PC-9 (cell line): ENCODE measurements around the gene CRIP1. TPM values are rescaled to one million over a fixed set of nuclear protein-coding genes. Genes with fewer than 3 reads are reported as not detected.

Experiments
- Bru-seq: library from RNA; stranded (reverse); fragments of 400-500 nt; gene quantifications from one replicate; lab custom pipeline; 2021; lab: Mats Ljungman, UMichigan
- BruChase-seq, 2 experiments: library from RNA; stranded (reverse); fragments of 400-500 nt; gene quantifications; one replicate each; lab custom pipeline; 2021; lab: Mats Ljungman, UMichigan
- BruUV-seq: library from RNA; stranded (reverse); fragments of 400-500 nt; replicated peaks from 2 replicates; lab custom pipeline; 2021; lab: Mats Ljungman, UMichigan
- CTCF ChIA-PET: fragments of 300-600 bp; sonication (Branson Sonifier 250); formaldehyde crosslinking; loops from one replicate; lab custom pipeline; 2022; ENCODE audit warnings: antibody characterized with exemption; lab: Charles Lee
- POLR2A ChIA-PET: fragments of 300-600 bp; sonication (Branson Sonifier 250); formaldehyde crosslinking; loops from one replicate; lab custom pipeline; 2022; ENCODE audit warnings: antibody characterized with exemption; ENCODE audit not compliant: unreplicated experiment; lab: Charles Lee
- DNase-seq, 2 experiments: peaks; one replicate each; pipeline versions ENCODE4 v3.0.0 to v3.0.0-alpha.2; 2015 to 2022; ENCODE audit warnings: mixed read lengths in 1 of 2
- H2AFZ ChIP-seq: fragments of 200-600 bp; sonication (generic); 2 replicates; pipeline ENCODE4 v1.8.1; 2017; ENCODE audit warnings: antibody characterized with exemption
- H3F3A ChIP-seq: fragments of 200-600 bp; sonication (generic); 2 replicates; pipeline ENCODE4 v1.8.1; 2017; ENCODE audit warnings: antibody characterized with exemption, mild to moderate bottlenecking, low read depth; ENCODE audit not compliant: insufficient read depth
- H3K27ac ChIP-seq: fragments of 200-600 bp; sonication (generic); 2 replicates; pipeline ENCODE4 v1.6.1; 2016; ENCODE audit warnings: mixed run types
- H3K27me3 ChIP-seq: fragments of 200-600 bp; sonication (generic); 2 replicates; pipeline ENCODE4 v1.6.1; 2016; ENCODE audit warnings: low read depth, mixed run types; ENCODE audit not compliant: insufficient read depth
- H3K36me3 ChIP-seq: fragments of 200-600 bp; sonication (generic); 2 replicates; pipeline ENCODE4 v1.6.1; 2016; ENCODE audit warnings: low read depth, mixed run types
- H3K4me1 ChIP-seq: fragments of 200-600 bp; sonication (generic); replicated peaks from 2 replicates; pipeline ENCODE4 v1.6.1; 2016; ENCODE audit warnings: mixed run types; ENCODE audit not compliant: insufficient read depth
- H3K4me2 ChIP-seq: fragments of 200-600 bp; sonication (generic); 2 replicates; pipeline ENCODE4 v1.6.1; 2017; ENCODE audit warnings: mixed run types
- H3K4me3 ChIP-seq: fragments of 200-600 bp; sonication (generic); 2 replicates; pipeline ENCODE4 v1.6.1; 2016; ENCODE audit warnings: mixed run types
- H3K79me2 ChIP-seq: fragments of 200-600 bp; sonication (generic); 2 replicates; pipeline ENCODE4 v1.6.1; 2017; ENCODE audit warnings: low read depth, mixed run types
- H3K9me2 ChIP-seq: fragments of 200-600 bp; sonication (generic); 2 replicates; pipeline ENCODE4 v1.8.1; 2017; ENCODE audit warnings: mild to moderate bottlenecking; ENCODE audit not compliant: insufficient read depth
- H3K9me3 ChIP-seq: fragments of 200-600 bp; sonication (generic); 2 replicates; pipeline ENCODE4 v1.8.1; 2016; ENCODE audit warnings: low read depth; ENCODE audit not compliant: insufficient read depth
- H4K20me1 ChIP-seq: fragments of 200-600 bp; sonication (generic); 2 replicates; pipeline ENCODE4 v1.8.1; 2017; ENCODE audit not compliant: insufficient read depth
- EZH2 ChIP-seq: fragments of 200-600 bp; sonication (generic); IDR thresholded peaks from 2 replicates; pipeline ENCODE4 v1.8.0; 2017; ENCODE audit warnings: antibody characterized with exemption, low read depth
- intact Hi-C: fragments of 100-400 bp; cut with micrococcal nuclease; formaldehyde crosslinking; loops from one replicate; pipeline ENCODE4 v1.10.0; 2022; ENCODE audit not compliant: unreplicated experiment
- long read RNA-seq: library from polyadenylated mRNA; stranded (forward); transcript quantifications from one replicate; pipeline ENCODE4 v2.0.0, GENCODE V29; 2022
- total RNA-seq: library from RNA; stranded (reverse); gene quantifications from 2 replicates; pipeline ENCODE4 v1.2.3, GENCODE V29; 2021
- TF ChIP-seq, protein P1 (sequence below): fragments of 200-600 bp; sonication (generic); conservative IDR thresholded peaks from 2 replicates; pipeline ENCODE4 v1.6.1; 2017; ENCODE audit warnings: mixed run types, antibody characterized with exemption, mild to moderate bottlenecking, moderate library complexity

Gene CRIP1, protein sequence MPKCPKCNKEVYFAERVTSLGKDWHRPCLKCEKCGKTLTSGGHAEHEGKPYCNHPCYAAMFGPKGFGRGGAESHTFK
- total RNA-seq = 296 and 374 TPM in 2 replicates
- Bru-seq, nascent RNA = percentile 56 among the genes with signal in this experiment
- BruChase-seq, experiment 1, labeled RNA remaining after a 2-hour chase = percentile 58 among the genes with signal in this experiment
- percentile 72 among the genes with signal in this experiment for BruChase-seq, experiment 2, labeled RNA remaining after a 6-hour chase
- long read RNA-seq, transcript CRIP1-206 (3 exons, 2,241 nt) = minor isoform, 14 of 407 reads
- long read RNA-seq, transcript CRIP1-201 (5 exons, 1,311 nt) = major isoform, 358 of 407 reads
- long read RNA-seq, transcript CRIP1-205 (4 exons, 638 nt) = minor isoform, 14 of 407 reads
- long read RNA-seq, partial matches to known transcripts = 1 of 407 reads
- long read RNA-seq, other reads (novel, unspliced or antisense) = 17 of 407 reads

DNA sequence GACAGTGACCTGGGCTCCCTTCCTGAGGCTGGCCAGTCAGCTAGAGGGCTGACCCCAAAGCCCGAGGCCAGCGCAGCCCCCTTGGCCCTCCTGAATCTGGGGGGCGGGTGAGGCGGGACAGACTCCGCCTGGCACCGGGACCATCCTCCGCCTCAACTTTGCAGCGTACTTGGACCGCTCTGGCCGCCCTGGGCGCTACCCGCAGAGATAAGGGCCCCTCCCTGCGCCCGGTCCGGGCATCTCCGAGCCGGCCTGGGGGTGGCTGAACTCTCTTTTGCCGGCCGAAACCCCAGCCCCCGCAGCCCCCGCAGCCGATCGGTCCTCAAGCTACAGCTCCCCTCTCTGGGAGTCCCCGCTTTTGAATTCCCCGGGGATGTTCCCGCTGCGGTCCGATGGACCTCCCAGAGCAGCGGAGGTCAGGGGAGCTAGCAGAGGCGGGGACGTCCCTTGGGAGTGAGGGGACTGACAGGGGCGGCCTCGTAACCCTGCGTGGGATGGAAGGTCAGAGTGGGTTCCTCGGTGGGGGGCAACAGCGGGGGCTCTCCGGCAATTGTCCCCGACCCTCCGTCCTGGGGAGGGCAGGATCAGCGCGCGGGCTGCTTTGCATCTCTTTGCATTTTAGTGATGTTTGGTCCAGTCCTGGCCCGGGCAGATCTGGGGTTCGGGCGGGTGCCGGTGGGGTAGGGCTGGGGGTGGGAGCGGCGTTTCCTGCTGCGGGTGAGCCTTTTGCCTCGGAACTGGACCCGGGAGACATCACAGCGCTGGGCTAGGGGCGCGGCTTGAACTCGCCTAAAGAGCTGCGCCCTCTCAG is at the start of gene CRIP1:
TSS of gene CRIP1 (plus strand) at position 724 of the 811 bp plus-strand sequence. CDS start 374 bp downstream, outside the sequence.
- peaks cover 44% of the 10 kb centered on the region for H3K4me1 ChIP-seq
- H3K27me3 ChIP-seq = no peaks in the 10 kb centered on the region
- H3K9me3 ChIP-seq = no peaks in the 10 kb centered on the region
- H3F3A ChIP-seq = peaks cover 14% of the 10 kb centered on the region
- POLR2A ChIA-PET = no interaction called here
- H3K36me3 ChIP-seq = no peaks in the 10 kb centered on the region
- H4K20me1 ChIP-seq = no peaks in the 10 kb centered on the region
- intact Hi-C loops = no loop called here
- H3K4me3 ChIP-seq = peak within 1 kb of the TSS; percentile 50
- no TSS peak for BruUV-seq
- H3K79me2 ChIP-seq = no peaks in the 10 kb centered on the region
- no peak within 1 kb of the TSS for H3K27ac ChIP-seq
- DNase-seq = no peak
- CTCF ChIA-PET = no interaction called here
- TF ChIP-seq, protein P1, sequence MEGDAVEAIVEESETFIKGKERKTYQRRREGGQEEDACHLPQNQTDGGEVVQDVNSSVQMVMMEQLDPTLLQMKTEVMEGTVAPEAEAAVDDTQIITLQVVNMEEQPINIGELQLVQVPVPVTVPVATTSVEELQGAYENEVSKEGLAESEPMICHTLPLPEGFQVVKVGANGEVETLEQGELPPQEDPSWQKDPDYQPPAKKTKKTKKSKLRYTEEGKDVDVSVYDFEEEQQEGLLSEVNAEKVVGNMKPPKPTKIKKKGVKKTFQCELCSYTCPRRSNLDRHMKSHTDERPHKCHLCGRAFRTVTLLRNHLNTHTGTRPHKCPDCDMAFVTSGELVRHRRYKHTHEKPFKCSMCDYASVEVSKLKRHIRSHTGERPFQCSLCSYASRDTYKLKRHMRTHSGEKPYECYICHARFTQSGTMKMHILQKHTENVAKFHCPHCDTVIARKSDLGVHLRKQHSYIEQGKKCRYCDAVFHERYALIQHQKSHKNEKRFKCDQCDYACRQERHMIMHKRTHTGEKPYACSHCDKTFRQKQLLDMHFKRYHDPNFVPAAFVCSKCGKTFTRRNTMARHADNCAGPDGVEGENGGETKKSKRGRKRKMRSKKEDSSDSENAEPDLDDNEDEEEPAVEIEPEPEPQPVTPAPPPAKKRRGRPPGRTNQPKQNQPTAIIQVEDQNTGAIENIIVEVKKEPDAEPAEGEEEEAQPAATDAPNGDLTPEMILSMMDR = no peak
- no peak for TF ChIP-seq EZH2
- H2AFZ ChIP-seq = peak within 1 kb of the TSS; percentile 73
- H3K4me2 ChIP-seq = peak within 1 kb of the TSS; percentile 76
- H3K9me2 ChIP-seq = no peaks in the 10 kb centered on the region

DNA sequence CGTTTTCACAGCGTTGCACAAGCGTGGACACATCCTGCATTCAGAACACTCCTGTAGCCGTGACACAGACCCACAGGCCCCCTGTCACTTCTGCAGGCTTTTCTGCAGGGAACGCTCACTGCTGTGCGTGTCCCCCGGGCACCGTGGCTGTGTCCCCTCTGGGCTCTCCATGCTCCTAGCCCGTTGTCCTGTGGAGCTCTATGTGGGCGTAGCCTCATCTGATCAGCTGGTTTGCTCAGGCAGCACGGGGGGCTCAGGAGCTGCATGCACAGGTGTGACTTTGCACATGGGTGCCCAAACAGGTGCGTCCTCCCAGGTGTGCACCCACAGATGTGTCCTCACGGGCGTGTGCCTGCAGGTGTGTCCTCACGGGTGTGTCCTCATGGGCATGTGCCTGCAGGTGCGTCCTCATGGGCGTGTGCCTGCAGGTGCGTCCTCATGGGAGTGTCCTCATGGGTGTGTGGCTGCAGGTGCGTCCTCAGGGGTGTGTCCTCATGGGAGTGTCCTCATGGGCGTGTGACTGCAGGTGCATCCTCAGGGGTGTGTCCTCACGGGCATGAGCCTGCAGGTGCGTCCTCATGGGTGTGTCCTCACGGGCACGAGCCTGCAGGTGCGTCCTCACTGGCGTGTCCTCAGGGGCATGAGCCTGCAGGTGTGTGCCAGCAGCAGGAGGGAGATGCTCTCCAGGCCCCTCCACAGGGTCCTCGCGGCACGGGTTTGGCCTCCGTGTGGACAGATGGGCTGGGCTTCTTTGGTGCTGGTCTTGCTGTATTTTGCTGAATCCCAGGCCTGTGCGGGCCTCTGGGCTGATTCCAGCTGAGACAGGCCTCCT is 49.6 kb upstream of the CRIP1 start:
- H3K4me1 ChIP-seq = no peaks in the 10 kb centered on the region
- H3K79me2 ChIP-seq = peaks cover 58% of the 10 kb centered on the region
- intact Hi-C loops = no loop called here
- DNase-seq = no peak
- no peaks in the 10 kb centered on the region for H3K9me3 ChIP-seq
- H3K4me2 ChIP-seq = no peak overlapping the region
- H2AFZ ChIP-seq = no peak overlapping the region
- no peaks in the 10 kb centered on the region for H3K27me3 ChIP-seq
- peaks cover 5% of the 10 kb centered on the region; the same call in 1 of the 2 replicates for H3K36me3 ChIP-seq
- TF ChIP-seq, protein P1 = no peak
- TF ChIP-seq EZH2 = no peak
- CTCF ChIA-PET = no interaction called here
- POLR2A ChIA-PET = no interaction called here
- peaks cover 8% of the 10 kb centered on the region; the same call in 1 of the 2 replicates for H3F3A ChIP-seq
- no peak overlapping the region for H3K4me3 ChIP-seq
- BruUV-seq = no TSS peak
- no peak overlapping the region for H3K27ac ChIP-seq
- no peaks in the 10 kb centered on the region for H3K9me2 ChIP-seq
- H4K20me1 ChIP-seq = peaks cover 64% of the 10 kb centered on the region
